ENCODE results near the gene AQP2.
"Not testable (repeated sequence)": the region's sequence is repeated elsewhere in the genome, so short reads cannot be mapped to it uniquely, and the experiment has no call there.

Gene AQP2

DNA sequence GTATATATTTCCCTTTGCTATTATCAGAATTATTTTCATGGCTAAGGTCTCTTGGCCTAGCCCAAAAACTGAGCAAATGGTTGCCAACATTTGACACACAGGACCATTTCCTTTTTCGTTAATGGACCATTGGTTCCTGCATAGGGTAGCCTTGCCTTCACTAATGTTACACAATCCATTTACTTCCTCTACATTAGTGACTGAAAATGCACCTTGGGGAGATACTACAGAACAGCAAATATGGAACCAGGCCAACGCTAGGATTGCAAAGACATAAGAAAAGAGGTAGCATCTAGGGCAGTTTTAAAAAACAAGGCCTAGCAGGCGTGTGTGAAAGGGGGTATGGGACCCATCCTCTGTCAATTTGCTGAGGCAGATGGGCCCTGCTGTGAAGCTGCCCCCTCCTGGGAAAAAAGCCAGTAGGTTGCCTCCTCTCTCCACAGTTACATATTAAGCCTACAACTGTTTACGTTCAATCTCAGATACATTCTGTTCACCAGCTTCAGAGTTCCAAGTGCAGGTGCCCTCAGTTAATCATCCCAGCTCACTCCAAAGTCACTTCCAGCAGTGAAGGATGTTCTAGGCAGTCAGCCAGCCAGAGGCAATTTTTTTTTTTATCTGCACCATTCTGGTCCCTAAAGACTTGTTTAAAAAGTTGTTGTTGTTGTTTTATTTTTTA is 37.2 kb downstream of the AQP2 start:
- DNase-seq (ENCODE audit: low read depth, low spot score), result no peak

DNA sequence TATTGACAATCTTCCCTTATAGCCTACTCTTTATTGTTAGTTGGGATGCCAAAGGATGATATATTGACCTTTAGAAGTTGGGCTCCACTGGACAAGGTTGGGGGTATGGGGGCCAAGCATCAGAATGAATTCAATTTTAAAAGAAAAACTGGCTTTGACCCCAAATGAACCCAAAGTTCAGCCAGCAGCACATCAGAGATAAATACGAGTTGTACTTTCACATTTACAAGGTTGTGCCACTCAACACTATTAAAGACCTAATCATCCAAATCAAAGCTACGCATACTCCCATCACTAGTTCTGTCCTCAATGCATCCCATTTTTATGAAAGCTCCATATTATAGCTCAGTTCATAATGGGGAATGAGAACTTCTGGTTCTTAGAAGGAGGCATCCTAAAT is 38.9 kb downstream of the AQP2 start:
- DNase-seq (ENCODE audit: low read depth, low spot score), result not testable (repeated sequence)

DNA sequence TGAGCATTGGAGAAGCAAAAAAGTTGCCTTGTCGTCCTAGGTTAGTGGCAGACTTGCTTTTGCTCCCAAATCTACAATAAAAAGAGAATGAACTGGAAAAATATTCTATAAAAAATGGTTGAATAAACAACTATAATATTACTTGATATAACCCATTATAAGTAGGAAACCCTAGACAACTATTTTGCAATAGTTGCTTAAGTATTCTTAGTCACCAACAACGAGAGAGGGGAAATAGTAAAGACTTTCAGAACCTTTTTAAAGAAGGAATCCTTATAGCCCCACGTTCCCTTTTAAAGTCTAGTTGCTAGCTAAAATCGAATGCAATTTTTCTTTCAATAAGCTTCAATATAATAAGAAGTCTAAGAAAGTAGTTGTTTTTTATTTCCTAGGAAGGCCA is 39.7 kb downstream of the AQP2 start:
- DNase-seq (ENCODE audit: low read depth, low spot score), result no peak

DNA sequence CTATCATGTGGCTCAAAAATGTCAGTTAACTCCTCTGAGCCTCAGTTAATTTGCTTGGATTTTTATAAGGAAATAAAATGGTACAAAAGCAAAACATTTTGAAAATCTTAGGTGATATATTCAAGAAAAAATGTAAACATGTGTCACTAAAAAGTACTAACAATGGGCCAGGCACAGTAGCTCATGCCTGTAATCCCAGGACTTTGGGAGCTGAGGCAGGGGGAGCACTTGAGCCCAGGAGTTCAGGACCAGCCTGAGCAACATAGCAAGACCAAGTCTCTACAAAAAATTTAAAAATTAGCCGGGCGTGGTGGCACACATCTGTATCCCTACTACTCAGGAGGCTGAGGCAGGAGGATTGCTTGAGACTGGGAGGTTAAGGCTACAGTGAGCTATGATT is 47.9 kb downstream of the AQP2 start:
- no peak for DNase-seq (ENCODE audit: low read depth, low spot score)

DNA sequence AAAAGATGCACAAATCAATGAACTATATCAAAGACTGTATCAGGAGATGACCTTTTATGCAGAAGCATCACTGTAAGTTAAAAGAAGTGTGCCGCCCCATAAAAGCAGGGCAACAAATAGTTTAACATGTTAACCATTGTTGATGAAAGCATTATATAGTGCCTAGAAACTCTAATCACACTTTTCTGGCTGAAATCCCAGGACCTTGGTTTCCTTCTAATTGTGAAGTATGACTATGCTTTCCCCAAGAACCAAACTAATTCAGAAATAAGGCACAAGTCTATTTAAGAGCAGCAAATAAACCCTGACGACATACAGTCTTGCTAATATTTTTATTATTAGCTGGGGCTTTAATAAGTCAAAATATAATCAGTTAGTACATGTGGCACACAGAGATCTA is 53.1 kb downstream of the AQP2 start:
- no peak for DNase-seq (ENCODE audit: low read depth, low spot score)

DNA sequence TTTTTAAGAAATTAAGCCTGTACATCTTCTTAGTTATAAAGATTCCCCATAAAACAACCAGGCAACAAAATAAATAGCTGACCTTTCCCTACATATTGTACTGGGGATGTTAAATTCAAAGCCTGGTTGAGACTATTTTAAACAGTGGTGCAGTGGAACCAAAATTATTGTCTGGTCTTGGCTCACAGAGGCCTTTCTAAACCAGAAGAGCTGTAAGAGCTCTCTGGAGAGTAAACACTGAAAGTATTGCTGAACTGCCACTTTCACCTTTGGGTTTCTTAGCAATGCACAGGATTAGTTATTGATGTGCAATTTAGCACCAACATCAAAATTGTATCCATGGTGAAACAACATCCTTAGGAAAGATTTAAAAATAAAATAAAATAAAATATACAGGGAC is 54.2 kb downstream of the AQP2 start:
- DNase-seq (ENCODE audit: low read depth, low spot score), result no peak

DNA sequence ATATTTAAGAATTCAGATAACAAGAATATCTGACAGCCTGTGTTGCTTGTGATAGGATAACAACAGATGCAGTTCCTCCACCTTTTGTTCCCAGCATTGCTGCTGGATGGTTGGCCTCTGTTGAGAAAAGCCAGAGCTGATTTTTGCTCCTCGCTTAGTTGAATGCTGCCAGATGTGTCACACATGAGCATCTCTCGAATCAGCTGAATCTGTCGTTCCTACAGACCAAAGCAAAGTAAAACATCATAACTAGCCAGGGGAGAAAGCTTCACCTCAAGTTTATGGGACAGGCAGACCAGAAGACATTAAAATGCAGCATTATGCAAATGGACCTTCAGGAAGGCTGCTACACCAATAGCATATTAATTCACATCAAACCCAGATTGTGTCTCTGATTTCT is 54.6 kb downstream of the AQP2 start:
- DNase-seq (ENCODE audit: low read depth, low spot score), result no peak

DNA sequence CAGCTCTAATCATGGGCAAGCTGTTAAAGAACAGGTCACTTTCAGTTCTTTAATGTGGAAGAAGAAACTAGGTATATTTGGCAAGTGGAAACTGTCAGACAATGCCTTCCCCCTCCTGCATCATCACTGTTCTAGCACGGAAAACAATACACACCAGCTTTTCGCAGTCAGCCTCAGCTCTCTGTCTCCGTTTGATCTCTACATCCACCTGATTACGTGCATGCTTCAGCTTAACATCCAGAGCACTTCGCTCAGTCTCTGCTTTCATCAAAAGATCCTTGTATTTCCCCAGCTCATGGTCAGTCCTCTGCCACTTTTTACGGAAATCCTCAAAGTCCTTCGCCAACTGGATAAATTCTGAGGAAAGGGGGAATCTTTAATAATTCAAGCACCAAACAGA is 55.7 kb downstream of the AQP2 start:
- no peak for DNase-seq (ENCODE audit: low read depth, low spot score)

DNA sequence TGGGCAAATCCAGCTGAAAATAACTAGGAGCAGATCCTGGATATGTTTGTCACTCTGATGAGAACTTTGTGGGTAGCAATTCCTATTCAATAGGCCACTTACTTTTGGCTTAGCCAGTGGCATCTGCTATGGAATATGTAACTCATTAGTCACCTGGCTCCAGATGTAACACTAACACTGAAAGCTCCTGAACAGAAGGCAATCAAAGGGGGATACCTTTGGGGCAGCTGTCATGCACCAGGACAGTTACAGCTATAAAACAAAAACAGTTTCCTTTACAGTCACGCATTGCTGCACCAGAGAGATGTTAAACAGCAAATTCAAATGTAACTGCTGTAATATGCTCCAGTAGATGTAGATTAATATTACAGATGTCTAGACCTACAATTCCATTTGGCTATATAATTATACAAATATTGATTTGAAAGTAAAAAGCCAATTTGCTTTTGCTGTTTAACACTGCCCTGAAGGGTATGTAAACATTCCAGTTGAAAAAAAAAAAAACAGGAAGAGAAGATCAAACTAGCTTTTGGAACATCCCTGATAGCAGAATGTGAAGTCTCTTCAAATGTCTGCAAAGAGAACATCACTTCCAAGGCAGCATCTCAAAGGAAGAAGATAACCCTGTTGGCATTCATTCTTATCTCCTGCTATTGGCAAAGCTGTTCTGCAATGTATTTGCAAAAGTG is 56.4 kb downstream of the AQP2 start:
- no peak for DNase-seq (ENCODE audit: low read depth, low spot score)
